Calu3 (cell line): ENCODE data around the gene PNPLA2. TPM values are rescaled to one million over a fixed set of nuclear protein-coding genes. Genes with fewer than 3 reads are reported as not detected.

ENCODE experiments used
- BruUV-seq: library from RNA; stranded (reverse); fragments of 400-500 nt; replicated peaks from 2 replicates; lab custom pipeline; 2021; lab: Mats Ljungman, UMichigan
- CTCF ChIA-PET: fragments of 300-600 bp; sonication (Branson Sonifier 250); formaldehyde crosslinking; loops from one replicate; lab custom pipeline; 2022; ENCODE audit warnings: antibody characterized with exemption; lab: Charles Lee
- DNase-seq: peaks from one replicate; pipeline ENCODE4 v3.0.0; 2022
- H3K27ac Mint-ChIP-seq: one replicate; pipeline ENCODE4 v1.8.0; 2022; ENCODE audit warnings: mixed read lengths; ENCODE audit not compliant: unreplicated experiment
- H3K27me3 Mint-ChIP-seq: one replicate; pipeline ENCODE4 v1.8.0; 2022; ENCODE audit warnings: mixed read lengths; ENCODE audit not compliant: unreplicated experiment
- H3K36me3 Mint-ChIP-seq: one replicate; pipeline ENCODE4 v1.8.0; 2022; ENCODE audit warnings: mild to moderate bottlenecking, moderate library complexity, mixed read lengths; ENCODE audit not compliant: insufficient read depth, unreplicated experiment
- H3K4me1 Mint-ChIP-seq: one replicate; pipeline ENCODE4 v1.8.0; 2022; ENCODE audit warnings: mild to moderate bottlenecking, low read depth, mixed read lengths; ENCODE audit not compliant: unreplicated experiment
- H3K4me3 Mint-ChIP-seq: one replicate; pipeline ENCODE4 v1.8.0; 2022; ENCODE audit warnings: mild to moderate bottlenecking, low read depth, moderate library complexity, mixed read lengths; ENCODE audit not compliant: unreplicated experiment
- H3K9me3 Mint-ChIP-seq: one replicate; pipeline ENCODE4 v1.8.0; 2022; ENCODE audit warnings: low read depth, mixed read lengths; ENCODE audit not compliant: unreplicated experiment
- intact Hi-C: fragments of 100-400 bp; cut with micrococcal nuclease; formaldehyde crosslinking; loops from one replicate; pipeline ENCODE4 v1.10.0; 2022; ENCODE audit not compliant: unreplicated experiment
- total RNA-seq: library from RNA; stranded (reverse); gene quantifications from 2 replicates; pipeline ENCODE4 v1.2.3, GENCODE V29; 2022
- TF ChIP-seq, protein P1 (sequence below): fragments of 200-600 bp; IDR thresholded peaks from one replicate; pipeline ENCODE4 v1.8.0; 2022; ENCODE audit warnings: antibody characterized with exemption; ENCODE audit not compliant: unreplicated experiment

The PNPLA2 gene
- total RNA-seq, 1 experiment from 2014 or later: 134 TPM

DNA sequence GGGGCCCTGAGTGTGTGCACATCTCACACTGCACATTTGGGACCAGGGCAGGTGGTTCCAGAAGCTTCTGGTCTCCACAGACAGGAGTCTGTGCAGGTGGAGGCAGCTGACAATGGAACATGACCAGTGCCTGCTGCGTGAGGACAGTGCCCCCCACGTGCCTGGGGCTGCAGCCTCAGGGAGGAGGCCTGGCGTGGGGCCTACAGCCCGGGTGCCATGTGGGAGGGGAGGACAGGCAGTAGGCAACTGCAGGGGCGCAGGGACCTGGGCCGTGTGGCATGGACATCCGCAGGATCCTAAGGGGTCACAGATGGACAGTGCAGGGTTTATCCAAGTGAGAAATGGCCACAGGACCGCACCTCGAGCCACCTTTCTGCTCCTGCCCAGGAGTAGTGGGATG lies 52.8 kb downstream of the PNPLA2 start:
- BruUV-seq: no TSS peak
- CTCF ChIA-PET: no interaction called here
- TF ChIP-seq, protein P1, sequence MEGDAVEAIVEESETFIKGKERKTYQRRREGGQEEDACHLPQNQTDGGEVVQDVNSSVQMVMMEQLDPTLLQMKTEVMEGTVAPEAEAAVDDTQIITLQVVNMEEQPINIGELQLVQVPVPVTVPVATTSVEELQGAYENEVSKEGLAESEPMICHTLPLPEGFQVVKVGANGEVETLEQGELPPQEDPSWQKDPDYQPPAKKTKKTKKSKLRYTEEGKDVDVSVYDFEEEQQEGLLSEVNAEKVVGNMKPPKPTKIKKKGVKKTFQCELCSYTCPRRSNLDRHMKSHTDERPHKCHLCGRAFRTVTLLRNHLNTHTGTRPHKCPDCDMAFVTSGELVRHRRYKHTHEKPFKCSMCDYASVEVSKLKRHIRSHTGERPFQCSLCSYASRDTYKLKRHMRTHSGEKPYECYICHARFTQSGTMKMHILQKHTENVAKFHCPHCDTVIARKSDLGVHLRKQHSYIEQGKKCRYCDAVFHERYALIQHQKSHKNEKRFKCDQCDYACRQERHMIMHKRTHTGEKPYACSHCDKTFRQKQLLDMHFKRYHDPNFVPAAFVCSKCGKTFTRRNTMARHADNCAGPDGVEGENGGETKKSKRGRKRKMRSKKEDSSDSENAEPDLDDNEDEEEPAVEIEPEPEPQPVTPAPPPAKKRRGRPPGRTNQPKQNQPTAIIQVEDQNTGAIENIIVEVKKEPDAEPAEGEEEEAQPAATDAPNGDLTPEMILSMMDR: no peak
- Mint-ChIP-seq H3K9me3 (no peaks in the 10 kb centered on the region), H3K27me3 (no peaks in the 10 kb centered on the region), H3K4me3 (no peak overlapping the region), H3K4me1 (no peaks in the 10 kb centered on the region), H3K36me3 (peaks cover 59% of the 10 kb centered on the region), H3K27ac (no peak overlapping the region)
- no peak for DNase-seq
- intact Hi-C loops: no loop called here

DNA sequence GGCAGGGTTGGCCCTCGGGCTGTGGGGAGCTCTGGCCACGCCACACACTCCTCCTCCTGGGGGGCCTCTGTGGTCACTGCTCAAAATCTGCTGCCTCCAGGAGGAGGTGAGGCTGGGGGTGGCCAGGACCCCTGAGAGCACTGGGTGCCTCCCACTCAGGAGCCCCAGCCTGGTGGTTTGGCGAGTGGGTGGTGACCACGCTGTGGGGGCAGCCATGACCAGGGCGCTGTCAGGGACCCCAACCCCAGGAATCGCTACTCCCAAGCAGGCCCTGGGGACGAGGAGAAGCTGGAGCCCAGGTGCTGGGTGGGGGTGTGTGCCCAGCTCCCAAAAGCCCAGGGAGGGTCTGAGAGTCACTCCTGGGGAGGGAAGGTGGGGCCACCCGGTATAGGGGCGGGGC lies 54.1 kb downstream of the PNPLA2 start:
- Mint-ChIP-seq H3K4me3 (no peak overlapping the region), H3K36me3 (peaks cover 49% of the 10 kb centered on the region), H3K27ac (no peak overlapping the region), H3K27me3 (no peaks in the 10 kb centered on the region), H3K9me3 (no peaks in the 10 kb centered on the region), H3K4me1 (no peaks in the 10 kb centered on the region)
- TF ChIP-seq, protein P1: no peak
- BruUV-seq: no TSS peak
- intact Hi-C loops: no loop called here
- no peak for DNase-seq
- CTCF ChIA-PET: no interaction called here

DNA sequence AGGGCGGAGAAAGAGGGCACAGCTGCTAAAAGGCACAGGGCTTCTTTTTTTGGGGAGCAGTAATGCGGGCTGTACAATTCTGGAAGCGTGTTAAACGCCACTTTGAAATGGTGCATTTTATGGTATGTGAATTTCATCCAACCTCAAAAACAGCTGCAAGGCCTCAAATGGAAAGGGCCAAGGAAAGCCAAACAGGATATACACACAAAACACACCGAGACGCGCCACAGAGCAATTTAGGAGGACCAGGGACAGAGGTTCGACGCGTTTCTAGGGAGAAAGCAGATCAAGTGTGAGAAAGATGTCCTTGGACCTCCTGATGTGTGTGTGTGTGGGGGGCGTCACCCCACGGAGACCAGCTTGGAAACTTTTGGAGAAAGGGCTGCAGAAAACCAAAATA lies 55.0 kb downstream of the PNPLA2 start:
- no peaks in the 10 kb centered on the region for H3K9me3 Mint-ChIP-seq
- H3K36me3 Mint-ChIP-seq: peaks cover 42% of the 10 kb centered on the region
- TF ChIP-seq, protein P1: no peak
- H3K27ac Mint-ChIP-seq: no peak overlapping the region
- H3K4me1 Mint-ChIP-seq: no peaks in the 10 kb centered on the region
- H3K4me3 Mint-ChIP-seq: no peak overlapping the region
- intact Hi-C loops: no loop called here
- H3K27me3 Mint-ChIP-seq: no peaks in the 10 kb centered on the region
- TSS peak; percentile 16 for BruUV-seq
- CTCF ChIA-PET: no interaction called here
- no peak for DNase-seq

Other genes with a start within 250 kb of the PNPLA2 start
- 42.3 and 43.2 TPM in 2 replicates for gene PHRF1, start 242.4 kb upstream of the PNPLA2 start, total RNA-seq
- 48.7 and 93.5 TPM in 2 replicates for gene IRF7, start 203.0 kb upstream of the PNPLA2 start, total RNA-seq
- gene CDHR5, start 194.0 kb upstream of the PNPLA2 start, total RNA-seq: 5.0 and 7.6 TPM in 2 replicates
- gene SCT, start 191.7 kb upstream of the PNPLA2 start, total RNA-seq: not detected in 2 replicates
- gene DRD4, start 181.6 kb upstream of the PNPLA2 start, total RNA-seq: 1.3 TPM in 2 replicates
- gene DEAF1, start 123.7 kb upstream of the PNPLA2 start, total RNA-seq: 57.0 and 59.0 TPM in 2 replicates
- 21.2 and 29.9 TPM in 2 replicates for gene TMEM80, start 123.1 kb upstream of the PNPLA2 start, total RNA-seq
- 212 and 213 TPM in 2 replicates for gene EPS8L2, start 112.7 kb upstream of the PNPLA2 start, total RNA-seq
- gene TALDO1, start 71.5 kb upstream of the PNPLA2 start, total RNA-seq: 359 and 379 TPM in 2 replicates
- 73.8 and 83.3 TPM in 2 replicates for gene GATD1, start 41.4 kb upstream of the PNPLA2 start, total RNA-seq
- not detected in 2 replicates for gene CEND1, start 28.8 kb upstream of the PNPLA2 start, total RNA-seq
- gene SLC25A22, start 20.6 kb upstream of the PNPLA2 start, total RNA-seq: 44.5 and 53.6 TPM in 2 replicates
- 15.9 and 16.3 TPM in 2 replicates for gene PIDD1, start 13.7 kb upstream of the PNPLA2 start, total RNA-seq
- 1,351 and 1,381 TPM in 2 replicates for gene RPLP2, start 8.9 kb upstream of the PNPLA2 start, total RNA-seq
- 33.4 and 35.3 TPM in 2 replicates for gene CRACR2B, start 9.0 kb downstream of the PNPLA2 start, total RNA-seq
- 472 and 482 TPM in 2 replicates for gene CD151, start 14.0 kb downstream of the PNPLA2 start, total RNA-seq
- 107 and 115 TPM in 2 replicates for gene POLR2L, start 23.6 kb downstream of the PNPLA2 start, total RNA-seq
- gene TSPAN4, start 23.9 kb downstream of the PNPLA2 start, total RNA-seq: 28.9 and 36.3 TPM in 2 replicates
- gene CHID1, start 91.9 kb downstream of the PNPLA2 start, total RNA-seq: 134 and 150 TPM in 2 replicates
- 82.9 and 92.9 TPM in 2 replicates for gene AP2A2, start 107.0 kb downstream of the PNPLA2 start, total RNA-seq
- gene MUC6, start 217.8 kb downstream of the PNPLA2 start, total RNA-seq: 0.73 and 4.6 TPM in 2 replicates